Activated CD8-positive, alpha-beta memory T cell treated with anti-CD3 and anti-CD28 coated beads, Interleukin-2, amount 50 U/mL, for 1 hour (primary cell): ENCODE measurements around the gene WBP1.
"Not testable (repeated sequence)": the region's sequence is repeated elsewhere in the genome, so short reads cannot be mapped to it uniquely, and the experiment has no call there.

Experiments used
- DNase-seq: peaks from one replicate; pipeline ENCODE4 v3.0.0-alpha.2; 2020; ENCODE audit errors: extremely low read depth

Gene WBP1

GRCh38 chr2:74458132-74458937 is at the start of gene WBP1:
Gene WBP1 (plus strand): TSS chr2:74458438. CDS start chr2:74458603, 165 bp downstream.
- peak; percentile 99 for DNase-seq

- no peak for DNase-seq
Observed at GRCh38 chr2:74413001-74413698, 45.1 kb upstream of the WBP1 start.

DNA sequence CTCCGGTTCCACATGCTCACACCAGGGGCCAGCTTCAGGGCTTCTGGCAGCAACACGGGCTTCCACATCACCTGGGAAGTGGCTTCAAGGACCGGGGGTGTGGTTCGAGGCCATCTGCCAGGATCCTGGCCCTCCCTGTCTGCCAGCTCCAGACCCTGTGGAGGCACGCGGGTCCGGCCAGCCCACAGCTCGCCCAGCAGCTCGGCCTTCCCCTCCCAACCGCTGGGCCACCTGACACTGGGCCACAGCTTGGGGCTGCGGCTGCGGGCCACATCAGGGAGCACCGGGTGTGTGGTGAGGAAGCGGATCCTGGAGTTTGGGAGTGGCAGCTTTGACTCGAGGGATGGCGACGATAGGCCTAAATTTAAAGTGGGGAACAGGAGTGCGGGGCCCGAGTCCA is 43.8 kb upstream of the WBP1 start:
- no peak for DNase-seq

DNA sequence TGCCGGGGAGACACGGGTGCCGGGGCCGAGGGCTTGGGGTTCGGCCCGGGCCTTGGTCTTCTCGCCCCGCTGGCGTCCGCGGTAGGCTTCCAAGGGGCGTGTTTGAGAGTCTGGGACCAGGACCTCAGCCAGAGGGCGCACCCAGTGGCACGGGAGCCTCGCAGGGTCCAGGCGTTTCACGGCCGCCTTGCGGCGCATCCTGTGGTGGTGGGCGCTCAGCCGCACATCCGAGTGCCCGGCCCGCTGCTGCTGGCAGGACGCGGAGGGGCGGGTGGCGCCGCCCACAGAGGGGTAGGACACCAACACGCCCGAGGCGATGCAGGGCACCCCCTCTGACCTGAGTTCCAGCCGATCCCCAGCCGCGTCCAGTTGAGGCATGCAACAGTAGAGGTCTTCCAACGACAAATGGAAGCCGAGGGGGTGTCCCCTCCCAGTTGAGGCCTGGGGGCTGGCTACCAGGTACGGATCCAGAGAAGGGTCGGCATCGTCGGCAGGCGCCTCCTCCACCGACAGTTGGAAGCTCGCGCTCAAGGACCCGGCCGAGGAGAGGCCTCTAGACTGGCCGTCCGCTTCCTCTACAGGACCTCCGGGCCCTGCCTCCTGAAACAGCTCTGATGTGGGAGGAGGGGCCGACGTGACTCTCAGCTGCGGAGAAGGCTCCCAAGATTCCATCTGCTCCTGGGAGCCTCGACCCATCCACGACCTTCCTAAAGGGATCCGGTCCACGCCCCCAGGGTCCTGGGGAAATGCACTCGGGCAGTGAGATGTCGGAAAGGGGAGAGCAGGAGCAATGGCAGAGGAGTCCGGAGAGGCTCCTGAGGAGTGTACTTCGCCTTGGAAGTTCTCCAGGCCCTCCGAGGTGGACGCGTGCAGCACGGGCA is 43.1 kb upstream of the WBP1 start:
- no peak for DNase-seq

- DNase-seq, result no peak
Observed at GRCh38 chr2:74415762-74416395, 42.4 kb upstream of the WBP1 start.

DNA sequence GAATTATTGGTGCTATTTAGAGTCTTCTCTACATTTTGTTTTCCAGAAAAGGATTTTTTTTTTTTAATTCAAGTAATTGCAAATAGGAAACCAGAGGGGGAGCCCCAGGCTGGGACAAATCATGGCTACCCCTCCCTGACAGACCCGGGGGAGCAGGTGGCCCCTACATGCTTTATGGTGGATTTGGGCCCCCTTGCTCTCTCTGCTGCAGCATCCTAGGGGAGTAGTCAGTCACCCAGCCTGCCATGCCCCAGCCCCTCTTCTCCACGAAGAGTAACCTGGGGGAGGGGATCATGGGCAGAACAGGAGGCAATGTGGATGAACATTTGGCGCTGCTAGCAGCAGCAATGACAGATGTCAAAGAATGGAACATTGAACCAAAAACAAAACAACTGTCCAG is 41.5 kb upstream of the WBP1 start:
- DNase-seq, result no peak

- no peak for DNase-seq
Observed at GRCh38 chr2:74417197-74417596, 41.0 kb upstream of the WBP1 start.

DNA sequence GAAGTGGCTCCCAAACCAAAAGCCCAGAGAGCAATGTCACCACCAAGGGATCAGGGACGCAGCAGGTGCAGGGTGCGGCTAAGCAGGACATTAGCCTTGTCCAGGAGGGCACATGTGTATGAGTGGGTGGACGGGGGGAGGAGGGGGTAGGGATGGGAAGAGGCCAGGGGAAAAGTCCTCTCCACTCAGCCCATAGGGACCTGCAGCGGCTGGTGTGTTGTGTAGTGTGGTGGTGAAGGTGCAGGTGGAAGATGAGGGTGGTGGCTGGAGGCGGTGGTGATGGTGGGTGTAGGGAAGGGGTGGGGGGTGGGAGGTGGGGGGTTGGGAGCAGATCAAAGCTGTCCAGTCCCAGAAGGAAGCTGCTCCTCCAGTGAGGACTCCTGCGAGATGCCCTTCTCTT is 40.5 kb upstream of the WBP1 start:
- DNase-seq, result no peak

GRCh38 chr2:74418312-74418711 is 39.9 kb upstream of the WBP1 start:
- no peak for DNase-seq

- no peak for DNase-seq
Observed at GRCh38 chr2:74419345-74419744, 38.9 kb upstream of the WBP1 start.

DNA sequence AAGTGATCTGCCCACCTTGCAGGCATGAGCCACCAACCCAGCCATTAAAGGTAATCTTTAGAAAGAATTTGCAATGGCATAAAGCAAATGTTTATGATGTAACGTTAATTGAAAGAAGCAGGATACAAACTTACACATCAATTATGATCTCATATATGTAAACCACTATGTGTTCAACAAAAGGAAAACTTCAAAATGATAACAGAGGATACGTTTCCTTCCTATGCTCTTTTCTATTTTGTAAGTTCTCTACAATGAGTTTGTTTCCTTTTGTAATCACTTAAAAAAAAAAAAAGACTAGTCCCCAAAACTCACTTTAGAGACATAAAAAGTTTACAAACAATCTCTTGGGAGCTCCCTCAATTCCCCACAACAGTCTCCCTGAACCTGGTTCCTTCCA is 38.2 kb upstream of the WBP1 start:
- DNase-seq, result no peak

- not testable (repeated sequence) for DNase-seq
Observed at GRCh38 chr2:74420443-74421103, 37.7 kb upstream of the WBP1 start.

DNA sequence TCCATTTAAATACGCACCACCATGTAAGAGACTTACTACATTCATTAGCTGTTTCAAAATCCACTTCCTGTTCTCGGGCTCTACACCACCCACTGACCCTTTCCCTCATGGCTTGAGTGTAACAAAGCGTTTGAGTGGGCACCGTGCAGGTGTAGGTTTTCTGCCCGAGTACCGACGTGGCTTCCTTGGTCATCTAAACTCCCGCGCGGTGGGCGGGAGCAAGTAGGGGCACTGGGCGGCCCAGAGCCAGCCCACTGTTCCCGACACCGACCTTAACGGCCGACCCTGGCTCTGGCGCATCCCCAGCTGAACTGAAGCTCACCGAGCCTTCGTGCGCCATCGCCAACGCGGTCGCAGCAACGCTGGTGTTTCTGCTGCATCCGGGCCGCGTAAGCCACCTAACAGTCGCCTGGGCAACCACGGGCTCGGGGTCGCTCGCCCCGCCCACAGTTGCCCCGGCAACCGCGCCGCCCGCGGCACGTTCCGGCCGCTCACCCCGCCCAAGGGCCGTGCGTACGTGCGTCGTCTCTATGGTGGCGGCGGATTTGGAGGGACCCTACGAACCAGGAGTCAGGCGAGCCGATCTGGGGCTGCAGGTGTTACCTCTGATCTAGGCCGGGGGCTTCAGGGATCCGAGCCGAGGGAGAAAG is 36.9 kb upstream of the WBP1 start, which contains the start of the genes C2orf81 and WDR54:
Gene C2orf81, minus strand, starts transcription at position 399 of the 650 bp plus-strand sequence. Its CDS starts 59 bp downstream, at position 340.
Gene WDR54, plus strand, starts transcription at position 510 of the 650 bp plus-strand sequence. CDS start 424 bp downstream, outside the sequence.
- DNase-seq, result peak; percentile 80

GRCh38 chr2:74423231-74424095 is 34.8 kb upstream of the WBP1 start:
- no peak for DNase-seq

GRCh38 chr2:74424139-74424992 is 33.9 kb upstream of the WBP1 start:
- DNase-seq, result no peak

DNA sequence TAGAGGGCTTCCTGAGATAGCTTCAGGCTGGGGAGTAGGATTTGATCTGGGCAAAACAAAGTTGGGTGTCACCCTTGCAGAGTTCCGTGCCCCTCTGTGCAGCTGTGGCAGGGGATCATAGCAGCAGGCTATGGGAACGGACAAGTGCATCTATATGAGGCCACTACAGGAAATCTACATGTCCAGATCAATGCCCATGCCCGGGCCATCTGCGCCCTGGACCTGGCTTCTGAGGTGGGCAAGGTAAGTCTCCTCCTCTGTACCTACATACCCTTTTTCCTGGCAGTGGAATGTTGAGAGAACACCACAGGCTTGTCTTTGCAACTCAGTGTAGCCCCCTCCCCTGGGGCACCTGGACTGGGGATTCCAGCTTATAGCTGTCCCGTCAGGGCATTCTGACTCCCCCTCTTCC is 33.2 kb upstream of the WBP1 start:
- DNase-seq, result no peak

GRCh38 chr2:74425523-74425922 is 32.7 kb upstream of the WBP1 start:
- no peak for DNase-seq

GRCh38 chr2:74426181-74426758 is 32.0 kb upstream of the WBP1 start:
- no peak for DNase-seq
